Motor neuron (in vitro differentiated cells): ENCODE data around the gene PDXP. TPM values are rescaled to one million over a fixed set of nuclear protein-coding genes. Genes with fewer than 3 reads are reported as not detected.

Experiments used
- ATAC-seq, 8 experiments: fragments of 200-7000 bp; cut with Tn5 transposase; replicated peaks in 6 of 8; 2 replicates each; pipeline ENCODE4 v1.8.0; 2021; ENCODE audit warnings: mild to moderate bottlenecking in 8 of 8, moderate library complexity in 8 of 8
- H3K27ac ChIP-seq, 2 donors: fragments of 250-450 bp; sonication (Bioruptor Pico); 2 replicates each; pipeline ENCODE4 v1.9.0; 2021; ENCODE audit warnings: antibody characterized with exemption in 2 of 2, mild to moderate bottlenecking in 2 of 2, moderate library complexity in 1 of 2
- H3K4me1 ChIP-seq, 2 donors: fragments of 250-450 bp; sonication (Bioruptor Pico); replicated peaks in 1 of 2; 2 replicates each; pipeline ENCODE4 v1.6.1; 2021; ENCODE audit warnings: antibody characterized with exemption in 2 of 2, mild to moderate bottlenecking in 2 of 2, moderate library complexity in 1 of 2
- H3K4me3 ChIP-seq, 5 donors: fragments of 250-450 bp; sonication (Bioruptor Pico); 2 replicates each; pipeline ENCODE4 v1.9.0; 2021; ENCODE audit warnings: antibody characterized with exemption in 5 of 5, mild to moderate bottlenecking in 5 of 5, moderate library complexity in 4 of 5
- WGBS, 10 experiments: fragments of 450-650 bp; shearing (Covaris generic); methylation state at CpG; one replicate each; pipeline ENCODE4 v1.0.0; 2022; 5-methylcytosine and 5-hydroxymethylcytosine counted together
- in situ Hi-C, 9 experiments: fragments of 400-800 bp; cut with MboI; loops; one replicate each; pipeline ENCODE4 v1.15.0; 2021; ENCODE audit warnings: low sequenced_read_pairs in 9 of 9, low pct_unique_long_range_greater_than_20kb in 2 of 9; ENCODE audit not compliant: unreplicated experiment in 9 of 9
- total RNA-seq, 8 experiments: library from RNA; unstranded; fragments of 300-600 nt; gene quantifications; 2 replicates each; pipeline versions ENCODE4 v1.2.3 to v1.2.4, GENCODE V29; 2022

PDXP gene
- total RNA-seq, 8 experiments from 2014 or later, result 11.3 to 62.8 (median 50.0) TPM

DNA sequence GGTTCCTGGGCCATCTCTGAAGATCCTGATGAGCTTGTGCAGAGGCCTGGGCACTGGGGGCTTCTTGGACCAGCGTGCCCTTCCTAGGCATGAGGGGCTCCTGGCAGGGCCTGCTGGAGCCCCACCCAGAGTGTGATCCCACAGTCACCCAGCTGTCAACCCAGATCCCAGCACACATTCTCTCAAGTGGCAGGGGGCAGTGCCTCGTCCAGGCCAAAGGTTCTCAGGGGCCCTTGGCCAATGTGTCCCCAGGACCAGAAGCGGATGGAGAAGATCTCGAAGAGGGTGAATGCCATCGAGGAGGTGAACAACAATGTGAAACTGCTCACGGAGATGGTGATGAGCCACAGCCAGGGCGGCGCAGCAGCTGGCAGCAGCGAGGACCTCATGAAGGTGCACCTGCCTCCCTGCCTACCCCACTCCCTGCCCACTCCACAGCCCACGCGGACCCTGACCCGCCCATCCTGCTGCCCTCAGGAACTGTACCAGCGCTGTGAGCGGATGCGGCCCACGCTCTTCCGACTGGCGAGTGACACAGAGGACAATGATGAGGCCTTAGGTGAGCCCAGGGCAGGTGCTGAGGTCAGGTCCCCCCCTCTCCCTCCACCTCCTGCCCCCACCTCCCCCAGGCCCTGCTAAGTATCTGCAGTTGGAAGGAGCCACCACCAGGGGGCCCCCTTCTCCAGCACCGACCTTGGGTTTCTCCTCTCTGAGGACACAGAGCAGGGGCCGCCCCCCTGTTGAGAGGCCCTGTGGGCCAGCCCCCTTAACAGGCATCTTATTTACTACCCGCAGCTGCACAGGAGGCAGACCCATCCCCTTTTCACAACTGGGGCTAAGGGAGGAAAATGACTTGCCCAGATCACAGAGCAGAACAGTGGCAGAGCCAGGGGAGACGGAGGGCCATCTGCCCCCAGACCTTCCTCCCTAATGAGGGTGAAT is 35.2 kb upstream of the PDXP start:
- Histone ChIP-seq H3K27ac (peak overlapping the region in 1 of 2 donors; percentile 22), H3K4me1 (peaks cover 4 to 6% of the 10 kb centered on the region in 2 donors), H3K4me3 (no peak overlapping the region)
- in situ Hi-C loops, result no loop called here
- peak; percentile 62 to 95 (median 68) for ATAC-seq
- WGBS, 10 experiments, result 0 to 71% (median 29%) methylated on average over 1 to 10 of the region's 22 CpGs; no CpG with 5 or more reads in 6 of the 10 experiments

DNA sequence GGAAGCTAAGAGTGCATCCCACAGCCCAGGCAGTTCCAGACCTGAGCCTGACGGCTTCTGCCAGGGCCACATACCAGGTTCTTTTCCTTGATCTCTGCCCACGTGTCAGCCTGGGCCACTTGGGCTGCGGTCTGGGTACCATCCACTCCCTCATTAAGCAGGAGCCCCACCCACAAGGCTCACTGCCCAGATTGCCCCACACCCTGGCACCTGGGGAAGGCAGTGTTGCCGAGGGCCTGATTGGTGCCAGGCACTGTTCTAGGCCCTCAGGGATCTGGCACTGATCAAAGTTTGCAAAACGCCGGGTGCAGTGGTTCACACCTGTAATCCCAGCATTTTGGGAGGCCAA is 34.5 kb upstream of the PDXP start:
- no peak overlapping the region for H3K4me3 ChIP-seq
- H3K27ac ChIP-seq, result peak overlapping the region in 1 of 2 donors; percentile 22
- no peak for ATAC-seq
- 63 to 100% (median 100%) methylated on average over 1 to 6 of the region's 6 CpGs; no CpG with 5 or more reads in 5 of the 10 experiments for WGBS, 10 experiments
- in situ Hi-C loops, result no loop called here
- H3K4me1 ChIP-seq, result peaks cover 4 to 6% of the 10 kb centered on the region in 2 donors

DNA sequence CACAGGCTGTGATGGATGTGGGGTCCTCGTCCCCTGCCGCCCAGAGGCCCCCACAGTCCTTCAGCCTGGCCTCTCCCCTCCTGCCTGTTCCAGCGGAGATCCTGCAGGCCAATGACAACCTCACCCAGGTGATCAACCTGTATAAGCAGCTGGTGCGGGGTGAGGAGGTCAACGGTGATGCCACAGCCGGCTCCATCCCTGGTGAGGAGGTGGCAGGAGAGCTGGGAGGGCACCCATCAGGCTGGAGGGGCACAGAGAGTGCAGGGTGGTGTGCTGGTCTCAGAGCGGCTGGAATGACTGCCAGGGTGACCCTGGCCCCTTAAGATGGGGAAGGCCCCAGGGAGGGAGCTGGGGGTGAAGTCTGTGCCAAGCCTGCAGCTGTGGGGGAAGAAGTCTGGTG is 33.6 kb upstream of the PDXP start:
- no peak for ATAC-seq
- H3K4me3 ChIP-seq, result no peak overlapping the region
- in situ Hi-C loops, result no loop called here
- WGBS, 10 experiments, result 100% methylated on average over 1 of the region's 7 CpGs; no CpG with 5 or more reads in 9 of the 10 experiments
- peaks cover 4 to 6% of the 10 kb centered on the region in 2 donors for H3K4me1 ChIP-seq
- H3K27ac ChIP-seq, result no peak overlapping the region

DNA sequence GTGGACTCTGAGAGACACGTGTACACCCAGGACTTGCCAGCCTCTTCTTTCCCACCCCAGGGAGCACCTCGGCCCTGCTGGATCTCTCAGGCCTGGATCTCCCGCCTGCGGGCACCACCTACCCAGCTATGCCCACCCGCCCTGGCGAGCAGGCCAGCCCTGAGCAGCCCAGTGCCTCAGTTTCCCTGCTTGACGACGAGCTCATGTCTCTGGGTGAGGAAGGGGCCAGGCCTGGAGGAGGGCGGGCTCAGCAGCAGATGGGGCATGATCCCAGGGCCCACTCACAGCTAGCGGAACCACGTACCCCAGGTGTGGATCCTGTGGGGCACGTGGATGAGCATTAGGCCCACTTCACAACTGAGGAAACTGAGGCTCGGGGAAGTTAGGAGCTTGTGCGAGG is 32.8 kb upstream of the PDXP start:
- no peak overlapping the region for H3K4me3 ChIP-seq
- peaks cover 4 to 6% of the 10 kb centered on the region in 2 donors for H3K4me1 ChIP-seq
- in situ Hi-C loops, result no loop called here
- 95 to 100% methylated on average over 1 to 4 of the region's 14 CpGs; no CpG with 5 or more reads in 8 of the 10 experiments for WGBS, 10 experiments
- H3K27ac ChIP-seq, result no peak overlapping the region
- no peak for ATAC-seq

DNA sequence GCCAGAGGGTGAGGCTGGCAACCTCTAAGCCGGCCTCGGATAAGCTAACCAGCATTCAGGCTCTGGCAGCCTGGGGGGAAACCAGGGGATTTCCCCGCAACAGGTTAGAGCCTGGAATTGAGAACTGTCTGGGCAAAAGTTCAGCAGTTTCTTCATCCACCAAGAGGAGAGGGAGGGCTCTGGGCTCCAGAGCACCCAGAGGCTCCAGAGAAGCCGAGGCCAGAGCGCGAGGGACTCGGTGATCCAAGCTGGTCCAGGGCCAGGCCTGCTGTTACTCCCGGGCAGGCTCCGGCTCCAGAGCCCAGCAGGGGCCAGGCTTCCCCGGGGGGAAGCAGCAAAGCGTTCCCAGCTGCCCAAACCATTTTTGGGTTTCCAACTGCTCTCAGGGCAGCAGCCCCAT is 32.4 kb upstream of the PDXP start:
- 80 to 100% (median 92%) methylated on average over 1 to 8 of the region's 11 CpGs; no CpG with 5 or more reads in 5 of the 10 experiments for WGBS, 10 experiments
- ATAC-seq, result no peak
- no peak overlapping the region for H3K27ac ChIP-seq
- in situ Hi-C loops, result no loop called here
- H3K4me3 ChIP-seq, result no peak overlapping the region
- H3K4me1 ChIP-seq, result peaks cover 4 to 6% of the 10 kb centered on the region in 2 donors

DNA sequence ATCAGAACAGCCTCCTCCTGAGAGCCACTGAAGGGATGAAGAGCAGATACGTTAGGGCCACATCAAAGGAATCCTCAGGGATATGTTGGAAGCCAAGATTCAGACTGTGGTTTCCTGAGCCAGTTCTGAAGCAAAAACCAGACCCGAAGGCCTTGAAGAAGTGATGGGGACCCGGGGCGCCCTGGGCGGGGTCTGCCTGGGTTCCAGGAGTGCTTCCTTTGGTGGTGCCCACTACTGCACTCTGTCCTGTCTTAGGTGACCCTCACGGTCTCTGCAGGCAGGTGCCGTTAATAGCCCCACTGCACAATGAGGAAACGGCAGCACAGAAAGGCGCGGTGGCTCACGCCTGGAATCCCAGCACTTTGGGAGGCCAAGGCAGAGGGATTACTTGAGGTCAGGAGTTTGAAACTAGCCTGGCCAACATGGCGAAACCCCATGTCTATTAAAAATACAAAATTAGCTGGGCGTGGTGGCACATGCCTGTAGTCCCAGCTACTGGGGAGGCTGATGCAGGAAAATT is 31.9 kb upstream of the PDXP start:
- in situ Hi-C loops, result no loop called here
- H3K4me1 ChIP-seq, result peaks cover 4 to 6% of the 10 kb centered on the region in 2 donors
- no peak overlapping the region for H3K27ac ChIP-seq
- 20 to 100% (median 87%) methylated on average over 1 to 10 of the region's 13 CpGs; no CpG with 5 or more reads in 3 of the 10 experiments for WGBS, 10 experiments
- no peak overlapping the region for H3K4me3 ChIP-seq
- no peak for ATAC-seq

DNA sequence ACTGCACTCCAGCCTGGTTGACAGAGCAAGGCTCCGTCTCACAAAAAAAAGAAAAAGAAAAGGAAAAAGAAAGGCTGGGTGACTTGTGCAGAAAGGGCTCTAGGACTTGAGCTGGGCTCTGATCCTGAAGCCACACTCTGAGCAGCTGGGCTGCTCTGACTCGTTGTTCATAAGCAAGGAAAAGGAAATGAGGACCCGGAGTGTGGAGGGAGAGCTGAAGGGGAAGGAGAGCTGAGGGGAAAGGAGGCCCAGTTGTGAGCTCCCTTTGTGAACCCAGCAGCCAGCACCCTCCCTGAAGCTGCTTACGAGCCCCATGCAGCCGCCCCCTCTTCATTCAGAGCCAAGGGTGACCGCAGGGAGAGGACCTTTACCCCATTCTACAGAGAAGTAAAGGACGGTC is 31.4 kb upstream of the PDXP start:
- Histone ChIP-seq H3K4me1 (peaks cover 4 to 6% of the 10 kb centered on the region in 2 donors), H3K27ac (no peak overlapping the region), H3K4me3 (no peak overlapping the region)
- in situ Hi-C loops, result no loop called here
- ATAC-seq, result no peak
- WGBS, 10 experiments, result 40 to 100% (median 82%) methylated on average over 1 to 5 of the region's 7 CpGs; no CpG with 5 or more reads in 5 of the 10 experiments

DNA sequence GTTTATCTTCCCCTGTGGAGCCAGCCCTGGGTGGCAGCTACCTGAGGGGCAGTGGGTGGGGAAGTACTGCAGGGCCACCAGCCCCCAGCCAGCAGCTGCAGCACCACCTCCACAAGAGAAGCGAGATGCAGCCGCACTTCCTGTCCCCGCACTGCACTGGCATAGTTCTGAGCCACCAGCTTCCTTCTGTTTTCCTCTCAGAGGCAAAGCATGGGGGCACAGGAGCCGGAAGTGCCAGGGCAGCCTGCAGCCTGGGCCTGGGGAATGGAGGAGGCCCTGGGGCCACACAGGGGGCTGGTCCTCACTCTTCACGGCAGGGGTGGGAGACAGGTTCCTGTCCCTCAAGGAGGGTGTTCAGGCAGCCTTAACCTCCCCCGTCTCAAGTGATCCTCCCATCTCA is 31.0 kb upstream of the PDXP start:
- H3K27ac ChIP-seq, result no peak overlapping the region
- 94 to 100% methylated on average over 2 to 3 of the region's 6 CpGs; no CpG with 5 or more reads in 8 of the 10 experiments for WGBS, 10 experiments
- ATAC-seq, result no peak
- H3K4me3 ChIP-seq, result no peak overlapping the region
- peaks cover 4 to 6% of the 10 kb centered on the region in 2 donors for H3K4me1 ChIP-seq
- in situ Hi-C loops, result no loop called here

DNA sequence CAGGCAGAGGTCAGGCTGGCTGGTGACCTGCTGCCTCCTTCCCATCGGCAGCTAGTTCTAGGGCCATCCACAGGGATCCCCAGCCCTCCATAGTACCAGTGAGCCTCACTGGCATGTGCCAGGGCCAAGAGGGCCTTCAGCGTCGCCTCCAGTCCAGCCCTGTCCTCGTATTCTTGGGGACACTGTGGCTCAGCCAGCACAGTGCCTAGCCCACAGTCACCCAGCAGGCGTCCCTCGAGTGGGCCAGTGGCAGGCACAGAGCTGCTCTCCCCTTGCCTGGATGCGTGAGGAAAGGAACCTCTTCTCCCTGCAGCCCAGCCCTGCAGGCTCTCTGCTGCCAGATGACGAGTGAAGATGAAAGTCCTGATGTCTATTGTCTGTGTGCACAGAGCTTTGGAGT is 29.7 kb upstream of the PDXP start:
- in situ Hi-C loops, result no loop called here
- peaks cover 10 to 16% of the 10 kb centered on the region in 2 donors for H3K4me1 ChIP-seq
- no peak overlapping the region for H3K27ac ChIP-seq

DNA sequence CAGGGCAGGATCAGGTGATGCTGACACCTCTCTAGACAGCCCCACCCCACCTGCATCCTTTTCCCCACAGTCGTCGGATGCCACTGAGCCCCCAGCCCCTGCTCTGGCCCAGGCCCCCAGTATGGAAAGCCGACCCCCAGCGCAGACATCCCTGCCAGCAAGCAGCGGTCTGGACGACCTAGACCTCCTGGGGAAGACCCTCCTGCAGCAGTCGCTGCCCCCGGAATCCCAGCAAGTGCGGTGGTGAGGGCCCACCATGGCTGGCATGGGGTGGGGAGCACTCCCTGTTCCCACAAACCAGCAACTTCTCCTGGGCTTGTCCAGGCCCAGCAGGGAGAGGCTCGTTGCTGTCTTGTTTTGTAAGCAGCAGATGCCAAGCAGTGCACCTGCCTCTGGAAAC is 28.6 kb upstream of the PDXP start:
- in situ Hi-C loops, result no loop called here
- Histone ChIP-seq H3K4me1 (peaks cover 19 to 24% of the 10 kb centered on the region in 2 donors), H3K4me3 (no peak overlapping the region), H3K27ac (no peak overlapping the region)
- ATAC-seq, result no peak
- 60% methylated on average over 2 of the region's 10 CpGs; no CpG with 5 or more reads in 9 of the 10 experiments for WGBS, 10 experiments

More for the DNA sequence above, 29.7 kb upstream of the PDXP start:
- no peak for ATAC-seq
- WGBS, 10 experiments, result 33 to 97% (median 52%) methylated on average over 1 to 5 of the region's 8 CpGs; no CpG with 5 or more reads in 6 of the 10 experiments
- no peak overlapping the region for H3K4me3 ChIP-seq

DNA sequence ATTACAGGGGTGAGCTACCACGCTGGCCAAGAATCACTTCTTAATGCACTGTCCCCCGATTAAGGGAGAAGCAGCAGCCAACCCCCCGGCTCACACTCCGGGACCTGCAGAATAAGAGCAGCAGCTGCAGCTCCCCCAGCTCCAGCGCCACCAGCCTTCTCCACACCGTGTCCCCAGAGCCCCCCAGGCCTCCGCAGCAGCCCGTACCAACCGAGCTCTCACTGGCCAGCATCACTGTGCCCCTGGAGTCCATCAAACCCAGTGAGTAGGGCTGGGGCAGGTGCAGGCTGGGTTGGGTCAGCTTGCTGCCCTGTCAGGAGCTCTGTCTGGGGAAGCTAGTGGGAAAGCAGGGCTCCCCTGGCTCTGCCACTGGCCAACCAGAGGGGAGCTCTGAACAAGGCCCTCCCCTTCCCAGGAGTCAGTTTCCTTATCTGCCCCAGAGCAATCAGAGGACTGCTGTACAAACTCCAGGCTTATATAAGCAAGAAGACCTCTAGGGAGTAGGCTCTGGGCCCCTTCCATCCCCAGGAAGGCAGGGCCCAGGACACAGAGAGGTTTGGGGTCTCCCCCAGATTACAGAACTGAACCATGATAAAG is 27.6 kb upstream of the PDXP start:
- no peak overlapping the region for H3K4me3 ChIP-seq
- 90 to 100% (median 95%) methylated on average over 2 to 3 of the region's 9 CpGs; no CpG with 5 or more reads in 7 of the 10 experiments for WGBS, 10 experiments
- no peak overlapping the region for H3K27ac ChIP-seq
- in situ Hi-C loops, result no loop called here
- peaks cover 24 to 34% of the 10 kb centered on the region in 2 donors for H3K4me1 ChIP-seq
- no peak for ATAC-seq

DNA sequence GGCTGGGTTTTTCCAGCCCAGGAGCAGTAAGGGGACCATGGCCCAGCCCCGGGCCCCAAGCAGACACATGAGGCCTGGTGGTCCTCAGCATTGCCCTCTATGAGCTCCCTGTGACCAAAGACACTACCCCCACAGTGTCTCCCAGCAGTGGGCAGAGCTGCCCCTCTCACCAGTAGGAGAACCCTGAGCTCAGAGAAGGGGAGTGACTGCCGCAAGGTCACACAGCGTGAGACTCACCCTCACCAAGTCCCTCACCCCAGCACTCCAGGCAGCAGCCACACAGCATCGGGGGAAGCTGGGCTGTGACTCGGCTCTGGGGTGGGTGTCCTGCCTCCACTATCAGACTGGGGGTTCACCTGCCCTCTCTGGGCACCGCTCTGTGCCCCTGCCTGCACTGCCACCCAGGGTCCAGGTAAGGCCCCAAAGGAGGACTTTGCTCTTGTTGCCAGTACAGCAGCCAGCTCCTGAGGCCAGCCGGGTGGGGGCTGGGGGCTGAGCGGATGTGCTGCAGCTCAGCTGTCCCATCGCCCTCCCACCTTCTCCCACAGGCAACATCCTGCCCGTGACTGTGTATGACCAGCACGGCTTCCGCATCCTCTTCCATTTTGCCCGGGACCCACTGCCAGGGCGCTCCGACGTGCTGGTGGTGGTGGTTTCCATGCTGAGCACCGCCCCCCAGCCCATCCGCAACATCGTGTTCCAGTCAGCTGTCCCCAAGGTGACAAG is 26.9 kb upstream of the PDXP start:
- H3K4me3 ChIP-seq, result no peak overlapping the region
- ATAC-seq, result no peak
- no peak overlapping the region for H3K27ac ChIP-seq
- in situ Hi-C loops, result no loop called here
- H3K4me1 ChIP-seq, result peaks cover 24 to 38% of the 10 kb centered on the region in 2 donors
- 93 to 100% (median 100%) methylated on average over 1 to 5 of the region's 19 CpGs; no CpG with 5 or more reads in 7 of the 10 experiments for WGBS, 10 experiments
